NK-92 (cell line): Measurements from ENCODE around the gene GABPB2.
"Not testable (repeated sequence)": the region's sequence is repeated elsewhere in the genome, so short reads cannot be mapped to it uniquely, and the experiment has no call there.

ENCODE experiments used
- DNase-seq: peaks from one replicate; lab custom pipeline; 2025; ENCODE audit not compliant: unreplicated experiment; lab: John Stamatoyannopoulos, UW

Gene GABPB2

DNA sequence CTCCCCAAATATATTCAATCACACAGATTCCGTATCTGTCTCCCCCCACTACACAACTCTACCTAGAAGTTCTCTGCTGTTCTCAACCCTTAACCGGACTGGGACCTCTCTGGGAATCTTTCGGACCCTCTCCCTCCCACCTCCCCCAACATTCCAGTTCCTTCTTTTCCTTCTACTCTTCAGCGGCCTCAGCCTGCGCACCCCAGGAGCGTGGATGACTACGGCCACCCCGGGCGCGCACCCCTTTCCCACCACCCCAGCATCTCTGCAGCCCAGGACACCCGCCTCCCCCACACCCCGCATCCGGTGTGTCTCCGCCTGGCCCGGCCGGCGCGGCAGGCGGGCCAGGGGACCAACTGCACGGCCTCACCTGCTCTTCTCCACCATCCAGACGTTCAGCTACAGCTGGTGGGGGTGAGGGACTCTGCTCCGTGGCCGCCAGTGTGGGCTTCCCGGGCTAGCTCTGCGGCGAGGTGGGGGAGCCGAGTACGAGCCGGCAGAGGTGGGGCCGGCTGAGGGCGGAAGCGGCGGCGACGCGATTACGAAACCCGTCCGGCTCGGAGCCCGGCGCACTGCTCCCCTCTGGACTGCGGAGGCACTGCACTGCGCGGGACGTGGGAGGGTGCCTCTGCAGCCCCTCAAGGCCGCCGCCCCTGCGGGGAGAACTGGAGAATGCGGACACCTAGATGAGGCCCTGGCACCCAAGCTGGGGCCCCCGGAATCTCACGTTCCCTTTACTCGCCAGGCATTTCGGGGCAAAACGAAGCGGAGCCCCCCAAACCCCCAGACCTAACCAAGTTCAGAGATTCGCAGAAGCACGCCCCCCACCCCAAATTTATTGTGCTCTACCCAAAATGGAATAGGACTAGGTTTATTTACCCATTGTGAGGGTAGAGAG lies 11.2 kb upstream of the GABPB2 start, which contains the start of gene CDC42SE1:
Gene CDC42SE1 (minus strand): TSS at position 514 of the 898 bp plus-strand sequence. CDS start 3,892 bp downstream, outside the sequence.
- no peak for DNase-seq

DNA sequence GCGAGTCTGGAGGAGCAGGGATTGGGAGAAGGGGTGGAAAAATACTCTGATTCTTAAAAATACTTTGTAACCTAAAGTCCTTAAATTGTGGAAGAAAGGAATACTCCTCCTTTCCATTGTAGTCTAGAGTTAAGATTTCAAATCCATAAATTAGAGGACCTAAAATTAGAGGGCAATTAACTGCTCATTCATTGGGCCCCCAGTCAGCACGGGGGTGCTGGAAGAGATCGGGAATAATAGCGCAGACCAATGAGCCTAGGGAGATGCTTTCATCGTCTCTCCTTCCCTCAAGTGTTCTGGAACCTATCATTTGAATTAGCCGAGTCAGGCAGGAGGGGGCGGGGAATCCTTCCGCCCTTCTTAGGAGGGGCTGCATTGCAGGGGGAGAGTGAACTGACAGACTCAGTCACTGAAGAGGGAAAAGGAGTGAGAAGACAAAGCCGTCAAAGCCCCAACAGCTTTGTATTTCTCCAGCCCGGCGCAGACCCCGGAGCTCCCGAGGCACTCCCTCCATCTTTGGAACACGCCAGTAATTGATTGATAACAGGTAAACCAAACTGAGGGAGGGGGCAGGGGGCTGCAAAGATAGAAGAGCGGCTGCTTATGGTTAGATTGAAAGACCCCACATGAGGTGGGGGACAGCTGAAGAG lies 10.4 kb upstream of the GABPB2 start, which contains the start of gene MLLT11:
Gene MLLT11 (plus strand): TSS at position 391 of the 650 bp plus-strand sequence. CDS start 6,828 bp downstream, outside the sequence.
- no peak for DNase-seq

DNA sequence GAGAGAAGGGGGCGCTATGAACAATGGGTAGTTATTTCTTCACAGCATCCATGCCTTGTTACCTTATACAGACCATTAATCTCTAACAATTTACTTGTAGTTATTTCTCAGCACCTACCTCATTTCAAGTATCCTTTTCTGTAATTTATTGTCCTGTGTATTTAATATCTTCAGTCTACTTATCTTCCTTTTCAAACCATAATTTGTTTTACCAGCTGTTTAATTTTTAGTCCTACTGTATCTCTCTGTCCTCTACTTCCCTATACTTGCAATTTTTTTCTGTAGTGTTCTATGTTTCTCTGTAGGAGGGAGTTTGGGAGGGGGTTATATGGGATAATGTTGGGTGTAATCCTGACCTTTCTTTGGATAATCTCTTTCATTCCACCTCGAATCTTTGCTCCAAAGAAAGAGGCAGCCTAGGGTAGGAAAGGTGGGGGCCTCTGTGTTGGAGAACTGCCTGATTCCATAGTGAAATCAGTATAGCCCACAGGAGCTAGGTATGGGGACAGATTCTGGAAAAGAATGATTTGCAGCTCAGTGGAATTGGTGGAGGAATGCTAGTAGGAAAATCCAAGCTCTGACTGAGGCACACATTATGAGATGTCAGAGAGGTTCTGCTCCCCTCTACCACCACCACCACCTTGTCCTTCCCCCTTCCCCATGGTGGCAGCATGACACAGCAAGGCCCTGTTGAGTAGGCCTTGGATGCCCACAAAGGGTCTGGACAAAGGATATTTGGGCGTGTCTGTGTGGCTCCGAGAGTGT lies 9.7 kb upstream of the GABPB2 start:
- no peak for DNase-seq

DNA sequence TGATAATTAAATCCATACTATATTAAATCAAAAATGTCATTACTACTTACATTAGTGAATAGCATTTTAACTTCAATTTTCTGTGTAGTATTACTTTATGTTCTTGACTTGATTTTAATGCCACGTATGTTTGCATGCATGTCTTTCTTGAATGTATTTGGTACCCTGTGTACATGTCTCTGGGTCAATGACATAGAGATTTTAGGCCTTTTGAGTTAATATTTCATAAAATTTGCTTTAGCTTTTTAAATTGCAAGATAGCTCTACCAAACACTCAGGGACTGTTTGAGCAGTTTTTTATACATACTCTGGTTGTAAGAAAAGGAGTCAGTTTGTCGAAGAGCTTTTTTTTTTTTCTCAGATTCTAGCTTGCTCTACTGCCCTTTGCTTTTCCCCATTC lies 8.9 kb upstream of the GABPB2 start:
- DNase-seq, result no peak

DNA sequence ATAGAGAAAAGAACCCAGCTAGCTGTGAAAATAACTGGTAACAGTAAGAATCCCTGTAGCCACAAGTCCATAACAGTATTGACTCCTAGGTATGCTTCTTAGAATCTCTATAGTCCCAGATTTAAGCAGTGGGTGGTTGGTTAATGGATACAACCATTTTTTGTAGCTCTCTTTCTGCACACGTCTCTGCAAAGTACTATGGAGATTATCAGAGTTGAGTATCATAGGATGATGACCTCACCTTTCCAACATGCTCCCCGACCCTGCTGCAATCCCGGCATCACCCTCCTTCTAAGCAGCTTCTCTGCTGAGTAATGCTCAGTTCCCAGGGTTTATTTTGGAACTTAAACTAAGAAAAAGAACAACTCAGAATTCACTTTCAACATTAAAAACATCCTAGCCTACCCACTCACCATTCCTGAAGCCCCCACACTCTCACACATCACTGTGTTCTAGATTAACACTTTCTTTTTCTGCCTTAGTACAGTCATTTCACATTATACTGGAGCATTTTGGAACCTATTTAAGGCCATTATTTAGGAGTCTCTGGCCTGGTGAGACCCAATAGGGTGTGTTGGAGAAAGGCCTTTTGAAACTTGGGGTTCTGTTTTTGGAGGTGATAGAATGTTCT lies 7.7 kb upstream of the GABPB2 start:
- no peak for DNase-seq

DNA sequence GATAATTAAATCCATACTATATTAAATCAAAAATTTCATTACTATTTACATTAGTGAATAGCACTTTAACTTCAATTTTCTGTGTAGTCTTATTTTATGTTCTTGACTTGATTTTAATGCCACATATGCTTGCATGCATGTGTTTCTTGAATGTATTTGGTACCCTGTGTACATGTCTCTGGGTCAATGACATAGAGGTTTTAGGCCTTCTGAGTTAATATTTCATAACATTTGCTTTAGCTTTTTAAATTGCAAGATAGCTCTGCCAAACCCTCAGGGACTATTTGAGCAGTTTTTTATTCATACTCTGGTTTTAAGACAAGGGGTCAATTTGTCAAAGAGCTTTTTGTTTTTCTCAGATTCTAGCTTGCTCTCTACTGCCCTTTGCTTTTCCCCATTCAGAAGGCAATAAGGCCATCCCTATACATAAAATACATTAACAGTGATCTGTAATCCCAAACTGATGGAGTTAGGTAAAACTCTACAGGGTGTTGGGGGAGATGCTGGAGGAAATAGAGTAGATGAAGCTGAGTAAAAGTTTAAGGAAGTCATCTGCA lies 5.4 kb upstream of the GABPB2 start:
- DNase-seq, result no peak

DNA sequence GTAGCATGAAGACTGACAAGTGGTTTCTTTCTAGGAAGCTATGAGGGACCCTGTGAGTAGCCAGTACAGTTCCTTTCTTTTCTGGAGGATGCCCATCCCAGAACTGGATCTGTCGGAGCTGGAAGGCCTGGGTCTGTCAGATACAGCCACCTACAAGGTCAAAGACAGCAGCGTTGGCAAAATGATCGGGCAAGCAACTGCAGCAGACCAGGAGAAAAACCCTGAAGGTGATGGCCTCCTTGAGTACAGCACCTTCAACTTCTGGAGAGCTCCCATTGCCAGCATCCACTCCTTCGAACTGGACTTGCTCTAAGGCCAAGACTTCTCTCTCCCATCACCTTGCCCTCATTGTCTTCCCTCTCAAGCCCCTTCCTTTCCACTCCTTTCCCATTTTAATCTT lies 3.4 kb upstream of the GABPB2 start:
- DNase-seq, result no peak

DNA sequence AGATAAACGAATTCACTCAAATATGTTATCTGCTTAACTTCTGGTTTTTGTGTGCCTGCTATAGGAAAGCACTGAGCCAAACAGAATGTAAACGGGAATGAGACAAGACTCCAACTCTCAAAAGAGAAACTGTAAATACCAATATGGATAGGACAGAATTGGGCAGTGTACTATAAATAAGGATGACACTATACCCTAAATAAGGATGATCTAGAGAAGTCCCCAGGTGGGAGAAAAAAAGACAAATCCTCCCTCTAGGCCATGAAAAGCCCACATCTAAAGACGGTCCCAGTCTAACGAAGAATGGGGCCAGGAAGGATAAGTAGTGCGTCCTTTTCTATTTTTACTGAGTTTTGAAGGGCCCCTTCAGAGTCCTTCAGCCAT lies 1.5 kb upstream of the GABPB2 start:
- no peak for DNase-seq

DNA sequence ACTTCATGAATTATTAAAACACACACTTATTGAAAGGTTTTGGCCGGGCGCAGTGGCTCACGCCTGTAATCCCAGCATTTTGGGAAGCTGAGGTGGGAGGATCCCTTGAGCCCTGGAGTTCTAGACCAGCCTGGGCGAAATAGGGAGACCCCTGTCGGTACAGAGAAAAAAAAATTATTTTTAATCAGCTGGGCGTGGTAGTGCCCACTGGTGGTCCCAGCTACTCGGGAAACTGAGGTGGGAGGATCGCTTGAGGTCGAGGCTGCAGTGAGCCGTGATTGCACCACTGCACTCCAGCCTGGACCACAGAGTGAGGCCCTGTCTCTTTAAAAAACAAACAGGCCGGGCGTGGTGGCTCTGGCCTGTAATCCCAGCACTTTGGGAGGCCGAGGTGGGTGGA lies 1.7 kb downstream of the GABPB2 start:
- no peak for DNase-seq

DNA sequence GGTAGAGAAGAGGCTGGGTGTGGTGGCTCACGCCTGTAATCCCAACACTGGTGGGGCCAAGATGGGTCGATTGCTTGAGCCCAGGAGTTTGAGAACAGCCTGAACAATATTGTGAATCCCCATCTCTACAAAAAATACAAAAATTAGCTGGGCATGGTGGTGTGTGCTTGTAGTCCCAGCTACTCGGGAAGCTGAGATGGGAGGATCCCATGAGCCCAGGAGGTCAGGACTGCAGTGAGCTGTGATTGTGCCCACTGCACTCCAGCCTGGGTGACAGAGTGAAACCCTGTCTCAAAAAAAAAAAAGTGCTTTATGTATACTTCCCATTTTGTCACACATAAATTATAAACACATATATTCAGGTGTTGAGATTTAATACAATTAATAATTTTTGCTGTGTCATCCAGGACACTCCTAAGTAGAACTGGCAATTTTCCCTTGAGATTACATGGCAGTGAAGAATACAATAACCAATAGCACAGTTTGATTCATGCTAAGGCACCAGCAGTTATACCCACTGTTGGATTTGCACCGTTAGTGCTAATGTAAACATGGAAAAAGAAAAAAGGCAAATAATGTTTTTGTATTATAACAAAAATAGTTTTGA lies 15.5 kb downstream of the GABPB2 start:
- no peak for DNase-seq

DNA sequence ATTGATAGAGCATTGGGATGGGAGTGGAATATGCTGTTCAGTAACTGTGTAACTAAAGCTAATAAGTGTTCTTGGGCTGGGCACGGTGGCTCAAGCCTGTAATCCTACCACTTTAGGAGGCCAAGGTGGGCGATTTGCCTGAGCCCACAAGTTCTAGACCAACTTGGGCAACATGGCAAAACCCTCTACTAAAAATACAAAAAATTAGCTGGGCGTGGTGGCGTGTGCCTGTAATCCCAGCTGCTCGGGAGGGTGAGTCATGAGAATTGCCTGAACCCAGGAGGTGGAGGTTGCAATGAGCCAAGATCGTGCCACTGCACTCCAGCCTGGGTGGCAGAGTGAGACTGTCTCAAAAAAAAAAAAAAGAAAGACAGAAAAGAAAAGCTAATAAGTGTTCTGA lies 26.9 kb downstream of the GABPB2 start:
- not testable (repeated sequence) for DNase-seq

DNA sequence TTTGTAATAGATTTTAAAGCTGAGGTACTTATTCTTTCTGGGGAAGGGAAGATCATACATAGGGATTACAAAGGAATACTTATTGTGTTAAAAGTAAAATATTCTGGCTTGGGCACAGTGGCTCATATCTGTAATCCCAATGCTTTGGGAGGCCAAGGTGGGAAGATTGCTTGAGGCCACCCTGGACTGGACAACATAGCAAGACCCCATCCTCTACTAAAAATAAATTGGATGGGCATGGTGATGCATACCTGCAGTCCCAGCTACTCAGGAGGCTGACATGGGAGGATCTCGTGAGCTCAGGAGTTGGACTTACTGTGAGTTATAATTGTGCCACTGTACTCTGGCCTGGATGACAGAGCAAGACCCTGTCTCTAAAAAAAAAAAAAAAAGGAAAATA lies 27.6 kb downstream of the GABPB2 start:
- no peak for DNase-seq

DNA sequence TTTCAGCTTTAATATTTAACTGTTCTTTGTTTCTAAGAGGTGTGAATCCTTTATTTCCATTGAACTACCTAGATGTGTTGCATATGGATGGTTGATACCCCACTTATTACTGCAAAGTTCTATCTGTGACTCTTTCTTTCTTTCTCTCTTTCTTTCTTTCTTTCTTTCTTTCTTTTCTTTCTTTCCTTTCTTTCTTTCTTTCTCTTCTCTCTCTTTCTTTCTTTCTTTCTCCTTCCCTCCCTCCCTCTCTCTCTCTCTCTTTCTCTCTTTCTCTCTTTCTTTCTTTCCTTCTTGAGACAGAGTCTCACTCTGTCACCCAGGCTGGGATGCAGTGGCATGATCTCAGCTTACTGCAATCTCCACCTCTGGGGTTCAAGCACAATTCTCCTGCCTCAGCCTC lies 34.1 kb downstream of the GABPB2 start:
- no peak for DNase-seq

DNA sequence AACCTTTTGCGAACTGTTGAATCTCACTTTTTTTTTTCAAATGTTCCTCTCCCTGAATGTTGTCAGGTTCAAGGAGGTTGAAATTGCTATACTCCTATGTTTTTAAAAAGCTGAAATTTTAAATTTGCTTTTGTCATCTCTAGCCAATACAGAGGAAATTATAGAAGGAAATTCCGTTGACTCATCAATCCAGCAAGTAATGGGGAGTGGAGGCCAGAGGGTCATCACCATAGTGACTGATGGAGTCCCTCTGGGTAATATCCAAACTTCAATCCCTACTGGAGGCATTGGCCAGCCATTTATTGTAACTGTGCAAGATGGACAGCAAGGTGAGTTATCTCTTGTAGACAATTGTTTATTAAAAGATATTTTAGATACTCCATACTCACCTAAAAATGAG lies 36.3 kb downstream of the GABPB2 start:
- DNase-seq, result no peak

DNA sequence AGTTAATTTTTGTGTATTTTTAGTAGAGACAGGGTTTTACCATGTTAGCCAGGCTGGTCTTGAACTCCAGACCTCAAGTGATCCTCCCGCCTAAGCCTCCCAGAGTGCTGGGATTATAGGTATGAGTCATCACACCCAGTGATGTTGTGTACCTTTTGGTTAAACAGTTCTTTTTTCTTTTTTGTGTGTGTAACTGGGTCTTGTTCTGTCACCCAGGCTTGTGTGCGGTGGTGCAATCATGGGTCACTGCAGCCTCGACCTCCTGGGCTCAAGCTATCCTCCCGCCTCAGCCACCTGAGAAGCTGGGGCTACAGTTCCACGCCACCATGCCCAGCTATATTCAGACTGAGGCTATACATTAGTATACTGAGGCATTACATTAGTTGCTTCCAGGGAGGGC lies 37.8 kb downstream of the GABPB2 start:
- no peak for DNase-seq

DNA sequence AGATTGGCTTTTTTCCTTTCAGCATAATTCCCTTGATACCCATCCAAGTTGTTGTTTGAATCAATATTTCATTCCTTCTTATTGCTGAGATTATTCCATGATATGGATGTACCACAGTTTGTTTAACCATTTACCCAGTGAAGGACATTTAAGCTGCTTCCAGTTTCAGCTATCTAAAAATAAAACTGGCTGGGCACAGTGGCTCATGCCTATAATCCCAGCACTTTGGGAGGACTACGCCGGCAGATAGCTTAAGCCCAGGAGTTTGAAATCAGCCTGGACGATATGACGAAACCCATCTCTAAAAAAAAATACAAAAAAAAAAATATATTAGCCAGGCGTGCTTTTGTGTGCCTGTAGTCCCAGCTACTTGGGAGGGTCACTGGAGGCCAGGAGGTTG lies 43.3 kb downstream of the GABPB2 start:
- DNase-seq, result no peak

DNA sequence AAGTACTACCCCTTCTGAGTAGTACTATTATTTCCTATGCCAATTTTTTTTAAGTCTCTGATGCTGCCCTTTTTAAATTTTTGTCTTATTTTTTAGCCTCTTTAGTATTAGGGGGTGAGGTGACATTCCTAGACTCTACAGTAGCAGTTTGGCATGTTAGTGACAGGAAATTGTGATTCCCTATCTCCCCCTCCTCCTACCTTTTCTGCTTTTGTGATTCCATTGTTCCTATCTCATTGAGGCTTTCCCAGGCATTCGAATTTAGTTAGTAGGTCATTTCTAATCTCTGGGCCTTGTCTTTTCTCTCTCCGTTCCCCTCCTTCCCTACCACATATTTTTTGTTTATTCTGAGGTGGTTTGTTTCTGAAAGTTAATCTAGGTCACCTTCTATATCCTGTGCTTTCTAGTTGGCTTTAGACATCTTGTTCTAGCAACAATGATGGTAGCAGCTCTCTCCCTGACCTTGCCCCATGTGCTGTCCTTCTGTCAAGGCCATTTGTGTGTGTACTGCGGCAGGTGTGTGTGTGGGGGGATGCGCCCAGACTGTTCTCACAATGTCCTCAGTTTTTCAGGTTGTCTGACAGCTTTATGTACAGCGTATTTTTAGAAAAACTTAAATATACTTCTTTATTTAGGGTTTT lies 54.3 kb downstream of the GABPB2 start:
- DNase-seq, result no peak

DNA sequence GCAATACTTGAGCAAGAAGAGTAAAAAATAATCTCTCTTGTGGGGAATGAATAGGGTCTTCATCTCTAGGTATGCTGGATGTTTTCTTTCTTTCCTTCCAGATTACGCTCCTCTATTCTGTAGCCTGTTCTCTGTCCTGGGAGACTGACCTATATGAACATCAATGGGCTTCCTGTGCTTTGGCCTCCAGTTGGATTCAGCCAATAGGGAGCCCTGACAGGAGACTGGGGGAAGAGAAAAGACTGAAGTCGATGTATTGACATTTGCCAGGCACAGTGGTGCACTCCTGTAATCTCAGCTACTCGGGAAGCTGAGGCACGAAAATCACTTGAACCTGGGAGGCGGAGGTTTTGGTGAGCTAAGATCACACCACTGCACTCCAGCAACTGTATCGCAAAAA lies 58.2 kb downstream of the GABPB2 start:
- no peak for DNase-seq

DNA sequence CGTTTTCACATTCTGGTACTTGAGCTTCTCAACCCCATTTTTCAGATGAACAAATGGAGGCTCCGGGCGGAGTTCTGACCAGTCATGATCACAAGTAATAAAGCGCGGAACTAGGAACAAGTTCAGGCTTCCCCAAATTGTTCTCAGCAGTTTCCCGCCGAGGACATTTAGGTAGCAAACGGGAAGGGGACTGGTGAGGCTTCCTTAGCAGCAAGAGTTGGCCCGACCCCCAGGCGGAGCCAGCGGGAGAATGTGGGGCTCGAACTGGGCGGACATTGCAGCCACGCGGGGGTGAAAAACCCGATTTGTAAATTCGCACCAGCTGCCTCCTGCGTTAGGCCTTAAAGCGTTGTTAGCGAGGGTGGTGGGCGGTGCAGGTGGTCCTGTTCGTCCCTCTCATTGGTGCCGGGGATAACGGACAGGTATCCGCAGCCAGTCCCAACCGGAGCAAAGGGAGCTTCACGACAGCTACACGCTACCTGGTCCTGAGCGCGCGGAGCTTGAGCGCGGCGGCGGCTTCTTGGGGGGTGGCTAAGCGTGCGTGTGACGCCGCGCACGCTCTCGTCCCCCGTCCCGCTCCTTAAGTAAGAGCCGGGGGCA lies 60.5 kb downstream of the GABPB2 start:
- DNase-seq, result no peak
